H1 (cell line): ENCODE data around the gene AMPH. TPM values are rescaled to one million over a fixed set of nuclear protein-coding genes. Genes with fewer than 3 reads are reported as not detected.

Source experiments
- polyA plus RNA-seq, 7 experiments: library from polyadenylated mRNA; depleted of rRNA in 3 of 7; stranded (reverse) in 5 of 7; unstranded in 2 of 7; fragments of >200 nt in 5 of 7; fragments of 200-250 nt in 2 of 7; gene quantifications; 1 replicate in 5 of 7; 2 replicates in 1 of 7; 4 replicates in 1 of 7; pipeline versions ENCODE4 v1.2.1 to v1.2.3, GENCODE V29; 2011 to 2013; ENCODE audit warnings: missing spikeins in 2 of 7, mixed read lengths in 2 of 7
- total RNA-seq: library from RNA; stranded (reverse); fragmentation: NEBNext Ultra II Directional; extraction: Animal tissue kit (Norgen Biotek cat#: 25700); gene quantifications from 2 replicates; pipeline ENCODE4 v1.2.1, GENCODE V29; 2021
- TF ChIP-seq, protein P1 (sequence below): IDR thresholded peaks from 2 replicates; pipeline ENCODE4 v1.6.1; 2012; ENCODE audit warnings: low read length, inconsistent platforms

Gene AMPH
- total and polyA plus RNA-seq, 2 of the 8 experiments (the other 6 are each of a cell fraction or from before 2014, with no cell fraction given), result 7.3 to 12.2 TPM

- TF ChIP-seq, protein P1, sequence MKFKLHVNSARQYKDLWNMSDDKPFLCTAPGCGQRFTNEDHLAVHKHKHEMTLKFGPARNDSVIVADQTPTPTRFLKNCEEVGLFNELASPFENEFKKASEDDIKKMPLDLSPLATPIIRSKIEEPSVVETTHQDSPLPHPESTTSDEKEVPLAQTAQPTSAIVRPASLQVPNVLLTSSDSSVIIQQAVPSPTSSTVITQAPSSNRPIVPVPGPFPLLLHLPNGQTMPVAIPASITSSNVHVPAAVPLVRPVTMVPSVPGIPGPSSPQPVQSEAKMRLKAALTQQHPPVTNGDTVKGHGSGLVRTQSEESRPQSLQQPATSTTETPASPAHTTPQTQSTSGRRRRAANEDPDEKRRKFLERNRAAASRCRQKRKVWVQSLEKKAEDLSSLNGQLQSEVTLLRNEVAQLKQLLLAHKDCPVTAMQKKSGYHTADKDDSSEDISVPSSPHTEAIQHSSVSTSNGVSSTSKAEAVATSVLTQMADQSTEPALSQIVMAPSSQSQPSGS, result no peak
- TF ChIP-seq, all 59 proteins: peak for 0
Observed at GRCh38 chr7:38448584-38449234, 182.5 kb downstream of the AMPH start (continued).
